Heart left ventricle (tissue), 16 donors: ENCODE data around the gene ABCC1. TPM values are rescaled to one million over a fixed set of nuclear protein-coding genes. Genes with fewer than 3 reads are reported as not detected.

ENCODE experiments used
- ATAC-seq, 4 donors: fragments of 200-7000 bp; cut with Tn5 transposase; one replicate each; pipeline ENCODE4 v1.9.1; 2020 to 2022; ENCODE audit warnings: moderate library complexity in 4 of 4, mild to moderate bottlenecking in 3 of 4, moderate number of reproducible peaks in 1 of 4
- DNase-seq, 5 donors: peaks; one replicate each; pipeline ENCODE4 v3.0.0-alpha.2; 2020
- H3K27ac ChIP-seq, 12 donors: fragments of 200-600 bp; sonication (generic) in 4 of 12; one replicate each; pipeline versions ENCODE4 v1.5.0 to v1.8.0; 2016 to 2022; ENCODE audit warnings: mild to moderate bottlenecking in 2 of 12
- H3K27me3 ChIP-seq, 9 donors: fragments of 200-600 bp; sonication (generic) in 2 of 9; one replicate each; pipeline versions ENCODE4 v1.5.1 to v1.8.0; 2016 to 2022; ENCODE audit warnings: mild to moderate bottlenecking in 3 of 9
- H3K36me3 ChIP-seq, 9 donors: fragments of 200-600 bp; sonication (generic) in 2 of 9; one replicate each; pipeline versions ENCODE4 v1.5.0 to v1.8.0; 2018 to 2022; ENCODE audit warnings: mild to moderate bottlenecking in 2 of 9
- H3K4me1 ChIP-seq, 12 donors: fragments of 200-600 bp; sonication (generic) in 4 of 12; one replicate each; pipeline versions ENCODE4 v1.5.0 to v1.8.0; 2016 to 2022; ENCODE audit warnings: mild to moderate bottlenecking in 3 of 12
- H3K4me3 ChIP-seq, 12 donors: fragments of 200-600 bp; sonication (generic) in 4 of 12; one replicate each; pipeline versions ENCODE4 v1.5.0 to v1.8.0; 2017 to 2022; ENCODE audit warnings: mild to moderate bottlenecking in 9 of 12, moderate library complexity in 4 of 12
- H3K9me3 ChIP-seq, 12 donors: fragments of 200-600 bp; sonication (generic) in 4 of 12; one replicate each; pipeline versions ENCODE4 v1.5.0 to v1.8.0; 2016 to 2022; ENCODE audit warnings: mild to moderate bottlenecking in 1 of 12
- POLR2A ChIP-seq, 2 donors: fragments of 450-650 bp; IDR thresholded peaks; one replicate each; pipeline ENCODE4 v1.6.1; 2017; ENCODE audit warnings: antibody characterized with exemption in 2 of 2, mild to moderate bottlenecking in 2 of 2, moderate library complexity in 2 of 2
- WGBS, 4 donors: extraction: QIAGEN DNeasy Blood & Tissue Kit in 2 of 4; methylation state at CpG; one replicate each; pipeline versions ENCODE4 v1.1.5 to v1.1.7; 2013 to 2018; 5-methylcytosine and 5-hydroxymethylcytosine counted together
- intact Hi-C, 10 donors: fragments of 100-400 bp; cut with DNase I; formaldehyde crosslinking; loops; one replicate each; pipeline versions ENCODE4 v1.11.1 to v1.14.2; 2022
- polyA plus RNA-seq, 2 donors: library from polyadenylated mRNA; stranded (reverse); fragments of 200-250 nt; gene quantifications; one replicate each; pipeline ENCODE4 v1.2.3, GENCODE V29; 2013
- total RNA-seq, 9 donors: library from RNA; depleted of rRNA in 2 of 9; stranded (reverse); fragments of >200 nt in 2 of 9; fragmentation: NEBNext Ultra II Directional in 3 of 9; extraction: Animal tissue kit (Norgen Biotek cat#: 25700) in 3 of 9; gene quantifications; one replicate each; pipeline versions ENCODE4 v1.1.0 to v1.2.4, GENCODE V29; 2016 to 2023
- TF ChIP-seq, protein P1 (sequence below), 12 donors: fragments of 200-600 bp; sonication (generic) in 4 of 12; IDR thresholded peaks; one replicate each; pipeline versions ENCODE4 v1.5.0 to v1.8.0; 2018 to 2022; ENCODE audit warnings: antibody characterized with exemption in 12 of 12, mild to moderate bottlenecking in 5 of 12
- donor health status: ischemic (EF 13 %, LVEDD 7.1; RV severe dilation, severe dysfunction).
- donor health status: healthy with polysubstance abuse.
- donor health status: DM: no; HTN: yes; CAD: no.
- donor health status: DM: no; HTN: no; CAD: no.
- donor health status: ischemic (EF 25% LVEDD 6.9; RV normal size, moderate dysfunction).
- donor health status: ischemic (EF 25% LVEDD 5.7; RV mildly dilated, moderate dysfunction).
- donor health status: healthy.
- donor health status: DM: yes; HTN: yes; CAD: no.
- donor health status: ischemic (EF 35%, LVEDD 5.7; RV mildly dilated, moderate dysfunction).
- donor health status: nonischemic (EF 11% LVEDD 7.7; RV severe dilation, severe dysfunction).
- donor health status: DM: yes; HTN: yes; CAD: no.
- donor health status: PGD.
- donor health status: ischemic (EF 29% LVEDD 5.4; RV normal size, mild dysfunction).
- donor health status: nonischemic (EF 23%, LVEDD 6.1; RV moderate dilation, normal function).

The ABCC1 gene
- total and polyA plus RNA-seq, 11 donors: 8.1 to 28.0 (median 22.4) TPM

DNA sequence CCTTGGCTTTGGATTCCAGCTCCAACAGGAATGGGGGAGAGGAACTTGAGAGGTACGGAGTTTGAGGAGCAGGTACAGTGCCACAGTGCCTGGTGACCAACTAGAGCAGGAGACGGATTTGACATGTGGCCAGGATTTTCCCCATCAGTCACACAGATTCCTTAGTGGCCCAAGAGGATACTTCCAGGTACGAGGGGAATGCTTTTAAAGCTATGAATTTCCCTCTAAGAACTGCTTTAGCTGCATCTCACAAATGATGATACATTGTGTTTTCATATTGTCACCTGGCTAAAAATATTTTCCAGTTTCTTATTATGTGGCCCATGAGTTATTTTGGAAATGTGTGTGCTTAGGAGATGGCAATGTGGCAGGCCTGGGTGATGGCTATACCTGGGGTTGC, 175.6 kb downstream of the ABCC1 start:
- ATAC-seq: no peak
- Histone ChIP-seq H3K9me3 (peaks cover 0 to 11% (median 6%) of the 10 kb centered on the region in 12 donors), H3K4me1 (peaks cover 0 to 10% (median 6%) of the 10 kb centered on the region in 12 donors), H3K27ac (peak overlapping the region in 1 of 12 donors; percentile 65), H3K27me3 (no peaks in the 10 kb centered on the region), H3K4me3 (no peak overlapping the region), H3K36me3 (peaks cover 0 to 80% (median 44%) of the 10 kb centered on the region in 9 donors)
- 94 to 100% (median 98%) methylated on average over 3 of the region's 3 CpGs for WGBS, 4 donors
- no peak for TF ChIP-seq POLR2A (IDR thresholded peaks at IDR 0.05)
- TF ChIP-seq, protein P1, sequence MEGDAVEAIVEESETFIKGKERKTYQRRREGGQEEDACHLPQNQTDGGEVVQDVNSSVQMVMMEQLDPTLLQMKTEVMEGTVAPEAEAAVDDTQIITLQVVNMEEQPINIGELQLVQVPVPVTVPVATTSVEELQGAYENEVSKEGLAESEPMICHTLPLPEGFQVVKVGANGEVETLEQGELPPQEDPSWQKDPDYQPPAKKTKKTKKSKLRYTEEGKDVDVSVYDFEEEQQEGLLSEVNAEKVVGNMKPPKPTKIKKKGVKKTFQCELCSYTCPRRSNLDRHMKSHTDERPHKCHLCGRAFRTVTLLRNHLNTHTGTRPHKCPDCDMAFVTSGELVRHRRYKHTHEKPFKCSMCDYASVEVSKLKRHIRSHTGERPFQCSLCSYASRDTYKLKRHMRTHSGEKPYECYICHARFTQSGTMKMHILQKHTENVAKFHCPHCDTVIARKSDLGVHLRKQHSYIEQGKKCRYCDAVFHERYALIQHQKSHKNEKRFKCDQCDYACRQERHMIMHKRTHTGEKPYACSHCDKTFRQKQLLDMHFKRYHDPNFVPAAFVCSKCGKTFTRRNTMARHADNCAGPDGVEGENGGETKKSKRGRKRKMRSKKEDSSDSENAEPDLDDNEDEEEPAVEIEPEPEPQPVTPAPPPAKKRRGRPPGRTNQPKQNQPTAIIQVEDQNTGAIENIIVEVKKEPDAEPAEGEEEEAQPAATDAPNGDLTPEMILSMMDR (IDR thresholded peaks at IDR 0.05): no peak
- DNase-seq: peak in 1 of 5 donors; percentile 10
- intact Hi-C loops: loop anchor here (5.0 to 10.0 kb wide), 7 partner anchors 73 to 358 kb away; partner anchors contain the start of gene ABCC1 (in 2 of the 10)

DNA sequence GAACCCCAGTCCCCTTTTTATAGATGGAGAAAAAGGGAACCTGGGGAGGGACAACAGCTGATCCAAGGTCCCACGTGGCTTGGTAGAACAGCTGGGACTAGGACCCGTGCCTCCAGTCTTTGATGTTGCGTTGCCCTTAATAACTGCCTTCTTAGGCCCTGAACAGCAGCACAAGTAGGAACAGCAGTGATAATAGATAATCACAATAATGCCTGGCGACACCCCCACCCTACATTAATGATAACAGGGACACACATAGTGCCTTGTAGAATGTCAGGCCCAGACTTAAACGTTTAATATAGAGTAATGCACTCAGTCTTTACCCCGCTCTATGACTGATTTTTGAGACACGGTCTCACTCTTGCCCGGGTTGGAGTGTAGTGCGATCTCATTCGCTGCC, 177.5 kb downstream of the ABCC1 start:
- Histone ChIP-seq H3K4me3 (no peak overlapping the region), H3K36me3 (peaks cover 0 to 90% (median 56%) of the 10 kb centered on the region in 9 donors), H3K9me3 (peaks cover 0 to 11% (median 6%) of the 10 kb centered on the region in 12 donors), H3K27ac (peak overlapping the region in 1 of 12 donors; percentile 71), H3K27me3 (no peaks in the 10 kb centered on the region), H3K4me1 (no peaks in the 10 kb centered on the region)
- intact Hi-C loops: loop anchor here (1.0 to 10.0 kb wide), 11 partner anchors 75 to 360 kb away; partner anchors contain the start of gene ABCC1 (in 2 of the 10)
- no peak for DNase-seq
- peak in 2 of 4 donors; percentile 4 to 11 for ATAC-seq
- TF ChIP-seq, protein P1 (IDR thresholded peaks at IDR 0.05): no peak
- TF ChIP-seq POLR2A (IDR thresholded peaks at IDR 0.05): no peak
- WGBS, 4 donors: 78 to 88% (median 83%) methylated on average over 10 of the region's 10 CpGs

DNA sequence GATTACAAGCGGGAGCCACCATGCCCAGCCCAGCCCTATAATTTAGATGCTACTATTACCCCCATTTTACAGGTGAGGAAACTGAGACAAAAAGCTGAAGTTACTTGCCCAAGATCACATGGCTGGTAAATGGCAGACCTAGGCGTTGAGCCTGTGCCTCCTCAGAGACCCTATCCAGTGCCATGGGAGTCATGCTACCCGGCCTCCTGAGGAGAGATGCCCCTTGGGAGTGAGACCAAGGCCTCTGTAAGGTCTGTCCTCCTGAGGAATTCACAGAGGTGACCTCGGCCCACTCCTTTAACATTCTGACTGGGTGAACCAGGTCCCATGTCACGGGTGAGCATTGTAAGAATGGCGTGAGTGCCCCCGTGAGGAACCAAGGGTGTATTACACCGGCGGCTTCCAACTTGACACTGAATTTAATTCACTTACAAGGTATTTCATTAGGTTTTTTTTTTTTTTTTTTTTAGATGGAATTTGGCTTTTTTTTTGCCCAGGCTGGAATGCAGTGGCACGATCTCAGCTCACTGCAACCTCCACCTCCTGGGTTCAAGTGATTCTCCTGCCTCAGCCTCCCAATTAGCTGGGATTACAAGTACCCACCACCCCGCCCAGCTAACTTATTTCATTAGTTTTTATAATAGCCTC, 178.2 kb downstream of the ABCC1 start:
- peak; percentile 64 to 88 (median 85) for ATAC-seq
- Histone ChIP-seq H3K9me3 (peaks cover 0 to 11% (median 6%) of the 10 kb centered on the region in 12 donors), H3K27me3 (no peaks in the 10 kb centered on the region), H3K4me3 (no peak overlapping the region), H3K4me1 (no peaks in the 10 kb centered on the region), H3K36me3 (peaks cover 0 to 90% (median 55%) of the 10 kb centered on the region in 9 donors), H3K27ac (peak overlapping the region in 1 of 12 donors; percentile 71)
- intact Hi-C loops: loop anchor here (1.0 to 10.0 kb wide), 11 partner anchors 75 to 361 kb away; partner anchors contain the start of gene ABCC1 (in 2 of the 10)
- TF ChIP-seq, protein P1 (IDR thresholded peaks at IDR 0.05): peak; percentile 82 to 93 (median 87)
- no peak for TF ChIP-seq POLR2A (IDR thresholded peaks at IDR 0.05)
- WGBS, 4 donors: 28 to 38% (median 34%) methylated on average over 9 to 11 of the region's 11 CpGs
- DNase-seq: peak in 3 of 5 donors; percentile 50 to 60 (median 59)

DNA sequence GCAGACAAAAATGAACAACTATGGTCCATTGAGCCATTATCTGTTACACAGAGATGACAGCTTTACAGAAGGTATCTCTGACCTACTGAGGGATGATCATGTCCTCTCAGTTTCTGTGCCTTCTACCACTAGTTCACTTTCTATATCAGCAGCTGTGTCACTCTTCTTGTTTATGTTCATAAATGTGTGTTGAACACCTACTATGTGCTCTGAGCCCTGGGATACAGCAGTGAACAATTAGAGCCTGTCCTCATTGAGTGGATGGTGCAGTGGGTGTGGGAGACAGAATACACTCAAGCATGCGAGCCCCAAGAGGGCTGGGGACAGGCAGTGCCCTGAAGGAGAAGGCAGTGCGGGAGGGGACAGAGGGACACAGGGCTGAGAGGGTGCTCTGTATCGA, 181.8 kb downstream of the ABCC1 start:
- H3K9me3 ChIP-seq: no peaks in the 10 kb centered on the region
- H3K4me3 ChIP-seq: no peak overlapping the region
- WGBS, 4 donors: 88 to 93% (median 89%) methylated on average over 3 of the region's 3 CpGs
- ATAC-seq (no peak), DNase-seq (no peak)
- peaks cover 0 to 94% (median 59%) of the 10 kb centered on the region in 9 donors for H3K36me3 ChIP-seq
- TF ChIP-seq, protein P1 (IDR thresholded peaks at IDR 0.05): no peak
- no peak for TF ChIP-seq POLR2A (IDR thresholded peaks at IDR 0.05)
- intact Hi-C loops: no loop called here
- no peaks in the 10 kb centered on the region for H3K4me1 ChIP-seq
- no peak overlapping the region for H3K27ac ChIP-seq
- H3K27me3 ChIP-seq: no peaks in the 10 kb centered on the region
